SK-N-SH (cell line): Measurements from ENCODE around the gene OSBPL2.

Experiments used
- FOSL2 ChIP-seq: IDR thresholded peaks from 2 replicates; pipeline ENCODE4 v1.4.0; 2012; ENCODE audit warnings: low read depth, mild to moderate bottlenecking, moderate library complexity, borderline replicate concordance
- FOXJ3 ChIP-seq: sonication (generic); formaldehyde crosslinking; IDR thresholded peaks from 2 replicates; pipeline ENCODE4 v1.5.1; 2020; ENCODE audit warnings: mild to moderate bottlenecking, missing genetic modification reagents
- NRF1 ChIP-seq: IDR thresholded peaks from 2 replicates; pipeline ENCODE4 v1.6.1; 2012; ENCODE audit warnings: low read depth, mild to moderate bottlenecking, low read length
- POLR2AphosphoS5 ChIP-seq: IDR thresholded peaks from 2 replicates; pipeline ENCODE4 v1.6.1; 2012; ENCODE audit warnings: low read depth, low read length
- RFX5 ChIP-seq: IDR thresholded peaks from 2 replicates; pipeline ENCODE4 v1.6.1; 2012; ENCODE audit warnings: mild to moderate bottlenecking, improper control_type of control experiment, low read length
- TAF1 ChIP-seq: IDR thresholded peaks from 2 replicates; pipeline ENCODE4 v1.6.1; 2012; ENCODE audit warnings: low read depth, mild to moderate bottlenecking, low read length, moderate library complexity, borderline replicate concordance
- TF ChIP-seq, protein P1 (sequence below): fragments of 200-600 bp; sonication (generic); IDR thresholded peaks from 2 replicates; pipeline ENCODE4 v1.6.1; 2017; ENCODE audit warnings: antibody characterized with exemption, mild to moderate bottlenecking, moderate library complexity
- TF ChIP-seq, protein P2 (sequence below): IDR thresholded peaks from 2 replicates; pipeline ENCODE4 v1.6.1; 2012; ENCODE audit warnings: mild to moderate bottlenecking, low read depth, low read length, moderate library complexity

DNA sequence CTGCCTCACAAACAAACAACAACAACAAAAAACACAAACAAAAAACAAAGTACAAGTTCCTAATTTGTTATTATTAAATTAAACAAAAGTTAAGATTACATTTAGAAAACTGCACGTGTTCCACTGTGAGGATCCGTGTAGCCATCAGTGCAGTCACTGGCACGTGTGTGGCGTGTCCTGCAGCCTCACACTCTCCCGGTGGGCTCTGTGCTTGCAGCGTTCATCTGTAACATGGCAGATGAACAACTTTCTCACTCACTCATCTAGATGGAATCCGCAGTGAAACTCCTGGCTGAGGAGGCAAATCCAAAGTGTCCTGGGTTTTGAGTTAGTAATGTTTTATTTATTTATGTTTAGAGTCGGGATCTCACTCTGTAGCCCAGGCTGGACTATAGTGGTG lies 51.6 kb downstream of the OSBPL2 start:
- TF ChIP-seq, protein P1, sequence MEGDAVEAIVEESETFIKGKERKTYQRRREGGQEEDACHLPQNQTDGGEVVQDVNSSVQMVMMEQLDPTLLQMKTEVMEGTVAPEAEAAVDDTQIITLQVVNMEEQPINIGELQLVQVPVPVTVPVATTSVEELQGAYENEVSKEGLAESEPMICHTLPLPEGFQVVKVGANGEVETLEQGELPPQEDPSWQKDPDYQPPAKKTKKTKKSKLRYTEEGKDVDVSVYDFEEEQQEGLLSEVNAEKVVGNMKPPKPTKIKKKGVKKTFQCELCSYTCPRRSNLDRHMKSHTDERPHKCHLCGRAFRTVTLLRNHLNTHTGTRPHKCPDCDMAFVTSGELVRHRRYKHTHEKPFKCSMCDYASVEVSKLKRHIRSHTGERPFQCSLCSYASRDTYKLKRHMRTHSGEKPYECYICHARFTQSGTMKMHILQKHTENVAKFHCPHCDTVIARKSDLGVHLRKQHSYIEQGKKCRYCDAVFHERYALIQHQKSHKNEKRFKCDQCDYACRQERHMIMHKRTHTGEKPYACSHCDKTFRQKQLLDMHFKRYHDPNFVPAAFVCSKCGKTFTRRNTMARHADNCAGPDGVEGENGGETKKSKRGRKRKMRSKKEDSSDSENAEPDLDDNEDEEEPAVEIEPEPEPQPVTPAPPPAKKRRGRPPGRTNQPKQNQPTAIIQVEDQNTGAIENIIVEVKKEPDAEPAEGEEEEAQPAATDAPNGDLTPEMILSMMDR, result no peak
- no peak for TF ChIP-seq RFX5
- no peak for TF ChIP-seq TAF1
- TF ChIP-seq FOSL2, result no peak
- TF ChIP-seq POLR2AphosphoS5, result no peak
- no peak for TF ChIP-seq FOXJ3
- TF ChIP-seq NRF1, result no peak
- TF ChIP-seq, protein P2, sequence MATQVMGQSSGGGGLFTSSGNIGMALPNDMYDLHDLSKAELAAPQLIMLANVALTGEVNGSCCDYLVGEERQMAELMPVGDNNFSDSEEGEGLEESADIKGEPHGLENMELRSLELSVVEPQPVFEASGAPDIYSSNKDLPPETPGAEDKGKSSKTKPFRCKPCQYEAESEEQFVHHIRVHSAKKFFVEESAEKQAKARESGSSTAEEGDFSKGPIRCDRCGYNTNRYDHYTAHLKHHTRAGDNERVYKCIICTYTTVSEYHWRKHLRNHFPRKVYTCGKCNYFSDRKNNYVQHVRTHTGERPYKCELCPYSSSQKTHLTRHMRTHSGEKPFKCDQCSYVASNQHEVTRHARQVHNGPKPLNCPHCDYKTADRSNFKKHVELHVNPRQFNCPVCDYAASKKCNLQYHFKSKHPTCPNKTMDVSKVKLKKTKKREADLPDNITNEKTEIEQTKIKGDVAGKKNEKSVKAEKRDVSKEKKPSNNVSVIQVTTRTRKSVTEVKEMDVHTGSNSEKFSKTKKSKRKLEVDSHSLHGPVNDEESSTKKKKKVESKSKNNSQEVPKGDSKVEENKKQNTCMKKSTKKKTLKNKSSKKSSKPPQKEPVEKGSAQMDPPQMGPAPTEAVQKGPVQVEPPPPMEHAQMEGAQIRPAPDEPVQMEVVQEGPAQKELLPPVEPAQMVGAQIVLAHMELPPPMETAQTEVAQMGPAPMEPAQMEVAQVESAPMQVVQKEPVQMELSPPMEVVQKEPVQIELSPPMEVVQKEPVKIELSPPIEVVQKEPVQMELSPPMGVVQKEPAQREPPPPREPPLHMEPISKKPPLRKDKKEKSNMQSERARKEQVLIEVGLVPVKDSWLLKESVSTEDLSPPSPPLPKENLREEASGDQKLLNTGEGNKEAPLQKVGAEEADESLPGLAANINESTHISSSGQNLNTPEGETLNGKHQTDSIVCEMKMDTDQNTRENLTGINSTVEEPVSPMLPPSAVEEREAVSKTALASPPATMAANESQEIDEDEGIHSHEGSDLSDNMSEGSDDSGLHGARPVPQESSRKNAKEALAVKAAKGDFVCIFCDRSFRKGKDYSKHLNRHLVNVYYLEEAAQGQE, result no peak
